GM12892 (cell line): ENCODE data around the gene ZSCAN12.

Experiments used
- POLR2A ChIP-seq: IDR thresholded peaks from 2 replicates; pipeline ENCODE4 v1.6.1; 2011; ENCODE audit warnings: low read depth, low read length, control low read depth
- POLR2AphosphoS5 ChIP-seq: IDR thresholded peaks from 2 replicates; pipeline ENCODE4 v1.6.1; 2011; ENCODE audit warnings: low read depth, low read length, control low read depth
- TAF1 ChIP-seq: IDR thresholded peaks from 2 replicates; pipeline ENCODE4 v1.6.1; 2011; ENCODE audit warnings: low read depth, mild to moderate bottlenecking, control low read depth, low read length, borderline replicate concordance

DNA sequence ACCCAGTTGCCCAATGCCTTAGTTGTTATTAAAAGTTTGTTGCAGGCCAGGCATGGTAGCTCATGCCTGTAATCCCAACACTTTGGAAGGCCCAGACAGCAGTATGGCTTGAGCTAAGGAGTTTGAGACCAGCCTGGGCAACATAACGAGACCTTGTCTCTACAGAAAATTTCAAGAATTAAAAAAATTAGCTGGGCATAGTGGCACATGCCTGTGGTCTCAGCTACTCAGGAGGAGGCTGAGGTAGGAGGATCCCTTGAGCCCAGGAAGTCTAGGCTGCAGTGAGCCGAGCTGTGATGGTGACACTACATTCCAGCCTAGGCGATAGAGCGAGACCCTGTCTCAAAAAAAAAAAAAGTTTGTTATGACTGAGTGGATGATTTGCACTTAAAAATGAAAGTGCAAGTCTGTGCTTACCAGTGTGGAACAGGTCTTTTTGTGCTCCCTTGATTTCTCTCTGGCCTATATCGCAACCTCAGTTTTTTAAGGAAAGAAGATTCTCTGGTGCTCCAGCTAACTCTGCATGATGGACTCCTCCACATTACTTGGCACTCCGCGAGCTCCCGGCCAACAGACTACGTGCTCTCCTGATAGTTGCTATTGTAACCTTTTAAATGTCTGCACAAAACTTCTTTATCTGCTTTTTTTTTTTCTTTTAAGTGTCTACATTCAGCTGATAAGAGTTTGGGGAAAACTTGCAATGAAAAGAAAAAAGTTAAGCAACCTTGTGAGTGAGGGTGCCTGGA, 27.7 kb downstream of the ZSCAN12 start:
- no peak for TF ChIP-seq POLR2A
- TF ChIP-seq POLR2AphosphoS5 = no peak
- TF ChIP-seq TAF1 = no peak
